ENCODE data around the gene EEPD1.

EEPD1 gene

GRCh38 chr7:36275735-36276284 is 122.8 kb downstream of the EEPD1 start:
- H3K4me3 ChIP-seq: no peak overlapping the region
- TF ChIP-seq, protein P1, sequence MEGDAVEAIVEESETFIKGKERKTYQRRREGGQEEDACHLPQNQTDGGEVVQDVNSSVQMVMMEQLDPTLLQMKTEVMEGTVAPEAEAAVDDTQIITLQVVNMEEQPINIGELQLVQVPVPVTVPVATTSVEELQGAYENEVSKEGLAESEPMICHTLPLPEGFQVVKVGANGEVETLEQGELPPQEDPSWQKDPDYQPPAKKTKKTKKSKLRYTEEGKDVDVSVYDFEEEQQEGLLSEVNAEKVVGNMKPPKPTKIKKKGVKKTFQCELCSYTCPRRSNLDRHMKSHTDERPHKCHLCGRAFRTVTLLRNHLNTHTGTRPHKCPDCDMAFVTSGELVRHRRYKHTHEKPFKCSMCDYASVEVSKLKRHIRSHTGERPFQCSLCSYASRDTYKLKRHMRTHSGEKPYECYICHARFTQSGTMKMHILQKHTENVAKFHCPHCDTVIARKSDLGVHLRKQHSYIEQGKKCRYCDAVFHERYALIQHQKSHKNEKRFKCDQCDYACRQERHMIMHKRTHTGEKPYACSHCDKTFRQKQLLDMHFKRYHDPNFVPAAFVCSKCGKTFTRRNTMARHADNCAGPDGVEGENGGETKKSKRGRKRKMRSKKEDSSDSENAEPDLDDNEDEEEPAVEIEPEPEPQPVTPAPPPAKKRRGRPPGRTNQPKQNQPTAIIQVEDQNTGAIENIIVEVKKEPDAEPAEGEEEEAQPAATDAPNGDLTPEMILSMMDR (IDR thresholded peaks at IDR 0.05): no peak
- H3K27ac ChIP-seq: no peak overlapping the region
- no peak for DNase-seq (ENCODE audit: low spot score)

DNA sequence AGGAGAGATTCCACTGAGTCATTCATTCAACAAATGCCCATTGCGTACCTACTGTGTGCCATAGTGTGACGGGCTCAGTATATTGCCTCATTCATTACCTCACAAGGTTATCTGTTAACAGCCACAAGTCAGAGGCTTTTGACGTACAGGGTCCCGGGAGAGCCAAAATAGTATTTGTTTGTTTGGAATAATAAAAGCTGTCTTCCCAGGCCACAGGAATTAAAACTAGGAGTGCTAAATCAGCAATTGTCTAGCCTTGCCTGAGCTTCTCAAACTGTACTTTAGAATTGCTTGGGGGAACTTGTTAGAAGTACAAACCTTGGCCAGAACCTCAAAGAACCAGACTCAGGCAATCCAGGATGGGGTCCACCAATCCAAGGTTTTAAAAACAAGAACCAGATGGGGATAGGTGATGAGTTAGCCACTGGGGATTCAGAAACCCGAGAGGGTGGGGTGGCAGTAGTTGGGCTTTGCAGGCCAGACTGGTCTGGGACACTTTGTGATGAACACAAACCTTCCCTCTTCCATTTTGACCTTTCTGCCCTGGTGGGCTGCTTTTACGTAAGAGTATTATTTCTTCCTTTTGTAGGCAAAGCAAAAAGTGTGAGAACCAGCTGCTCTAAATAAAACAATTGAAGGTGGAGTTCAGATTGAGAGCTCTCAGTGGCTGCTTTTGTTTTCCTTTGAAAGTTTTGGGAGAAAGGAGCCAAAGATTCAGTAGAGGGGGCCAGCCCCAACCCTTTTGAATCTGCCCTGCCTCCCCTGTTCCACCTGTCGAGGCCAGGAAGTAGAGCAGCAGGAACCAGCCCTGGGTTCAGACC is 123.6 kb downstream of the EEPD1 start:
- TF ChIP-seq, protein P1 (IDR thresholded peaks at IDR 0.05): no peak
- H3K27ac ChIP-seq: no peak overlapping the region
- no peak overlapping the region for H3K4me3 ChIP-seq
- no peak for DNase-seq (ENCODE audit: low spot score)

DNA sequence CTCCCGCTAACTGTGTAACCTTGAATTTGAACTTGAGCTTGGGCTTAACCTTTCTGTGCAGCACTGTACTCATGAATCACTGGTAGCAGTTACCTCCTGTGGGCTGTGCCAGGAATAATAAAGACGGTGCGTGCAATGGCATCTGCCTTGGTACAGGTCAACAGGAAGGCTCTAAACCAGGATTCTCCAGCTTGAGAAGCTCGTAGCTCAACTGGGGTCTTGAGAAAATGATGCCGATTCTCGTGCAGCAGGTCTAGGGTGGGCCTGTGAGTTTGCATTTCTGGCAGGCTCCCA is 124.1 kb downstream of the EEPD1 start:
- no peak overlapping the region for H3K27ac ChIP-seq
- H3K4me3 ChIP-seq: no peak overlapping the region
- TF ChIP-seq, protein P1 (IDR thresholded peaks at IDR 0.05): no peak
- DNase-seq (ENCODE audit: low spot score): no peak

DNA sequence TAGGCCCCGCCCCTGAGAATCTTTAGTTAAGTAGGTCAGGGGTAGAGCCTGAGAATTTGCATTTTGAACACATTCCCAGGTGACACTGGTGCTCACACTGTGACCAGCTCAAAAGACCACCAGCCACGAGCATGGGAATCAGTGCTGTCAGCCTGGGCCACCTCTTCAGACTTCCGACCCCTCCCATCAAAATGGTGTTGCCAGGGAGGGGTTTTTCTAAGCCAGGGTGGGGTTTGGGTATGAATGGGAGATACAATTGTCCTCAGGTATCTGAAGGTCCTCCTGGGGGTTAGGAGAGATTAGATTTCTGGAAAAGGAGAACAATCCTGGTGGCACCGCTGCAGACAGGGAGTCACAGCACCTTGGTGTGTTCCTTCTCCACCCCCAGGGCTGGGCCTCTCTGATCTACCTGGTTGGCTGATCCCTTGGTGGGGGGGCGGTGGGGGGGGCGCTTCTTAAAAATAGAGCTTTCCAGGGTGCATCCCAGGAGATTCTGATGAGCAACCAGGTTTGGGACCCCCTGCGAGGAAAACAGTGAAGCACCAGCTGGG is 125.1 kb downstream of the EEPD1 start:
- no peak overlapping the region for H3K27ac ChIP-seq

GRCh38 chr7:36278620-36279172 is 125.6 kb downstream of the EEPD1 start:
- TF ChIP-seq, protein P1 (IDR thresholded peaks at IDR 0.05): no peak
- no peak overlapping the region for H3K27ac ChIP-seq
- H3K4me3 ChIP-seq: no peak overlapping the region
- DNase-seq (ENCODE audit: low spot score): no peak

More for the DNA sequence above, 125.1 kb downstream of the EEPD1 start:
- DNase-seq (ENCODE audit: low spot score): no peak
- H3K4me3 ChIP-seq: no peak overlapping the region
- TF ChIP-seq, protein P1 (IDR thresholded peaks at IDR 0.05): no peak

GRCh38 chr7:36279200-36279925 is 126.3 kb downstream of the EEPD1 start:
- Histone ChIP-seq H3K4me3 (no peak overlapping the region), H3K27ac (no peak overlapping the region)
- TF ChIP-seq, protein P1 (IDR thresholded peaks at IDR 0.05): no peak
- DNase-seq (ENCODE audit: low spot score): no peak

All from coronary artery (tissue), 2 donors.